ENCODE results near the gene GARIN3.

DNA sequence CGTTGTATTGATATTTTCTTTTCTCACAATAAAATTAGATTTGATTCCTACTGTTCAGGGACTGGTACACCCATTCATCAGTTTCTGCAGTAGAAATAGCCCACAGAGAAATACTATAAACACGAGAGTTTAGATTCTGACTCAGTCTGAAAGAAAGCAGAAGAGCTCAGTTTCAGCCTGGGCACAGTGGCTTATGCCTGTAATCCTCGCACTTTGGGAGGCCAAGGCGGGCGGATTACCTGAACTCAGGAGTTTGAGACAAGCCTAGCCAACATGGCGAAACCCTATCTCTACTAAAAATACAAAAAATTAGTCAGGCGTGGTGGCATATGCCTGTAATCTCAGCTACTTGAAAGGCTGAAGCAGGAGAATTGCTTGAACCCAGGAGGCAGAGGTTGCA is 23.2 kb upstream of the GARIN3 start:
- TF ChIP-seq CTCF (IDR thresholded peaks at IDR 0.05): no peak
- TF ChIP-seq POLR2A (IDR thresholded peaks at IDR 0.05): no peak

Data from heart left ventricle (tissue), 13 donors.